ENCODE results near the gene OPRPN. TPM values are rescaled to one million over a fixed set of nuclear protein-coding genes. Genes with fewer than 3 reads are reported as not detected.

Gene OPRPN
- total RNA-seq = not detected
- polyA plus RNA-seq = not detected
- long read RNA-seq, donor 1 = 0 reads
- long read RNA-seq, donor 2 = 0 reads

GRCh38 chr4:70397580-70397979, at the start of gene OPRPN:
Gene OPRPN (plus strand): TSS chr4:70397940. CDS start chr4:70399286, 1,346 bp downstream.
- no peaks in the 10 kb centered on the region for H3K27me3 ChIP-seq (ENCODE audit: insufficient read depth in 3 of 3, low read length in 2 of 3)
- no peak within 1 kb of the TSS for H3K27ac ChIP-seq
- H3K4me3 ChIP-seq = no peak within 1 kb of the TSS
- no peak for ATAC-seq
- no peaks in the 10 kb centered on the region for H3K9me3 ChIP-seq
- no peak for TF ChIP-seq CTCF (IDR thresholded peaks at IDR 0.05)
- intact Hi-C loops (cut with DNase I) = no loop called here
- no peaks in the 10 kb centered on the region for H3K36me3 ChIP-seq (ENCODE audit: insufficient read depth in 1 of 2, low read depth in 1 of 2)
- no peak for DNase-seq
- no peaks in the 10 kb centered on the region for H3K4me1 ChIP-seq

DNA sequence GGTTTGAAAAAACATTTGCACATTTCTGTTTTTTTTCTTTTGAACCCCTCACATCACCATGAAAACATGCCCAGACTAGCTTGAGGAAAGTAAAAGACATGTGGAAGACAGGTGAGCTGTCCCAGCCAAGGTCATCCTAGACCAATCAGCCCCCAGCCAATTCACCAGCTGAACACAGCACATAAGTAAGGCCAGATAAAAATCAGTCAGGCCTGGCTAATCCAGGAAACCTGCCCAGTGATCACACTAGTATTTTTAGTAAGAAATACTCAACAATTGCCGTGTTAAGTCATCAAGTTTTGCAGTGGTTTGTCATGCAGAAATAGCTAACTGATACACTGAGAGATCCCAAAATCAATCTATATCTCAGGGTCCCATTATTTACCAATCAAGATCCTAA, 41.6 kb upstream of the OPRPN start:
- no peaks in the 10 kb centered on the region for H3K4me1 ChIP-seq
- H3K36me3 ChIP-seq (ENCODE audit: insufficient read depth in 1 of 2, low read depth in 1 of 2) = no peaks in the 10 kb centered on the region
- H3K4me3 ChIP-seq = no peak overlapping the region
- H3K27ac ChIP-seq = no peak overlapping the region
- H3K9me3 ChIP-seq = no peaks in the 10 kb centered on the region
- 29 to 64% (median 46%) methylated on average over 1 of the region's 1 CpG for WGBS, 3 donors
- DNase-seq (no peak), ATAC-seq (no peak)
- TF ChIP-seq CTCF (IDR thresholded peaks at IDR 0.05) = no peak
- no peaks in the 10 kb centered on the region for H3K27me3 ChIP-seq (ENCODE audit: insufficient read depth in 3 of 3, low read length in 2 of 3)
- intact Hi-C loops (cut with DNase I) = no loop called here

GRCh38 chr4:70359115-70359661, 38.6 kb upstream of the OPRPN start:
- Histone ChIP-seq H3K4me1 (no peaks in the 10 kb centered on the region), H3K4me3 (no peak overlapping the region), H3K36me3 (ENCODE audit: insufficient read depth in 1 of 2, low read depth in 1 of 2) (no peaks in the 10 kb centered on the region), H3K9me3 (no peaks in the 10 kb centered on the region), H3K27me3 (ENCODE audit: insufficient read depth in 3 of 3, low read length in 2 of 3) (no peaks in the 10 kb centered on the region), H3K27ac (no peak overlapping the region)
- DNase-seq = no peak
- no peak for TF ChIP-seq CTCF (IDR thresholded peaks at IDR 0.05)
- intact Hi-C loops (cut with DNase I) = no loop called here
- WGBS, 3 donors = 37 to 41% (median 38%) methylated on average over 3 of the region's 3 CpGs
- no peak for ATAC-seq

- intact Hi-C loops (cut with DNase I) = no loop called here
- Histone ChIP-seq H3K4me1 (no peaks in the 10 kb centered on the region), H3K4me3 (no peak within 1 kb of the TSS), H3K27ac (no peak within 1 kb of the TSS), H3K27me3 (ENCODE audit: insufficient read depth in 3 of 3, low read length in 2 of 3) (no peaks in the 10 kb centered on the region), H3K9me3 (no peaks in the 10 kb centered on the region), H3K36me3 (ENCODE audit: insufficient read depth in 1 of 2, low read depth in 1 of 2) (no peaks in the 10 kb centered on the region)
- DNase-seq (no peak), ATAC-seq (no peak)
- no peak for TF ChIP-seq CTCF (IDR thresholded peaks at IDR 0.05)
- WGBS, 3 donors = 52 to 74% (median 72%) methylated on average over 3 of the region's 3 CpGs
These were observed 37.3 kb upstream of the OPRPN start, which contains the start of gene SMR3A for GRCh38 chr4:70360460-70360859. Gene SMR3A (plus strand): TSS chr4:70360760. CDS start chr4:70362116, 1,356 bp downstream.

- Histone ChIP-seq H3K9me3 (no peaks in the 10 kb centered on the region), H3K36me3 (ENCODE audit: insufficient read depth in 1 of 2, low read depth in 1 of 2) (no peaks in the 10 kb centered on the region), H3K4me1 (no peaks in the 10 kb centered on the region), H3K27ac (no peak overlapping the region), H3K4me3 (no peak overlapping the region), H3K27me3 (ENCODE audit: insufficient read depth in 3 of 3, low read length in 2 of 3) (no peaks in the 10 kb centered on the region)
- 88 to 93% (median 90%) methylated on average over 5 of the region's 5 CpGs for WGBS, 3 donors
- DNase-seq (no peak), ATAC-seq (no peak)
- intact Hi-C loops (cut with DNase I) = no loop called here
- no peak for TF ChIP-seq CTCF (IDR thresholded peaks at IDR 0.05)
These were observed 33.7 kb upstream of the OPRPN start for GRCh38 chr4:70364002-70364401.

All from psoas muscle (tissue), 8 donors.